ENCODE data around the gene RBMS3. TPM values are rescaled to one million over a fixed set of nuclear protein-coding genes. Genes with fewer than 3 reads are reported as not detected.

Gene RBMS3
- total RNA-seq, 1 donor from 2014 or later, result 70.0 TPM

GRCh38 chr3:29949131-29949530 lies 668.3 kb downstream of the RBMS3 start:
- H3K4me1 ChIP-seq, result no peaks in the 10 kb centered on the region
- H3K4me3 ChIP-seq, result no peak overlapping the region
- intact Hi-C loops (cut with DNase I), result no loop called here
- H3K9me3 ChIP-seq, result no peaks in the 10 kb centered on the region
- no peak overlapping the region for H3K27ac ChIP-seq
- no peaks in the 10 kb centered on the region for H3K36me3 ChIP-seq
- TF ChIP-seq CTCF (IDR thresholded peaks at IDR 0.05), result no peak
- TF ChIP-seq POLR2AphosphoS5 (IDR thresholded peaks at IDR 0.05; ENCODE audit: insufficient read depth in 1 of 2, low read depth in 1 of 2), result no peak
- TF ChIP-seq POLR2A (IDR thresholded peaks at IDR 0.05), result no peak
- H3K27me3 ChIP-seq, result no peaks in the 10 kb centered on the region
- DNase-seq (ENCODE audit: extremely low spot score in 2 of 2), result no peak

GRCh38 chr3:29949940-29950616 lies 669.2 kb downstream of the RBMS3 start:
- Histone ChIP-seq H3K4me1 (no peaks in the 10 kb centered on the region), H3K9me3 (no peaks in the 10 kb centered on the region), H3K4me3 (no peak overlapping the region), H3K27ac (no peak overlapping the region), H3K27me3 (no peaks in the 10 kb centered on the region), H3K36me3 (no peaks in the 10 kb centered on the region)
- no peak for TF ChIP-seq CTCF (IDR thresholded peaks at IDR 0.05)
- no peak for TF ChIP-seq POLR2A (IDR thresholded peaks at IDR 0.05)
- TF ChIP-seq POLR2AphosphoS5 (IDR thresholded peaks at IDR 0.05; ENCODE audit: insufficient read depth in 1 of 2, low read depth in 1 of 2), result no peak
- no peak for DNase-seq (ENCODE audit: extremely low spot score in 2 of 2)
- intact Hi-C loops (cut with DNase I), result no loop called here

- TF ChIP-seq POLR2A (IDR thresholded peaks at IDR 0.05), result no peak
- no peak for TF ChIP-seq POLR2AphosphoS5 (IDR thresholded peaks at IDR 0.05; ENCODE audit: insufficient read depth in 1 of 2, low read depth in 1 of 2)
- TF ChIP-seq CTCF (IDR thresholded peaks at IDR 0.05), result no peak
- Histone ChIP-seq H3K4me1 (no peaks in the 10 kb centered on the region), H3K27me3 (no peaks in the 10 kb centered on the region), H3K4me3 (no peak overlapping the region), H3K9me3 (no peaks in the 10 kb centered on the region), H3K36me3 (no peaks in the 10 kb centered on the region), H3K27ac (no peak overlapping the region)
- DNase-seq (ENCODE audit: extremely low spot score in 2 of 2), result no peak
- intact Hi-C loops (cut with DNase I), result no loop called here
Observed at GRCh38 chr3:29952431-29952830, 671.6 kb downstream of the RBMS3 start.

GRCh38 chr3:29955413-29955812 lies 674.5 kb downstream of the RBMS3 start:
- TF ChIP-seq POLR2A (IDR thresholded peaks at IDR 0.05) (no peak), POLR2AphosphoS5 (IDR thresholded peaks at IDR 0.05; ENCODE audit: insufficient read depth in 1 of 2, low read depth in 1 of 2) (no peak), CTCF (IDR thresholded peaks at IDR 0.05) (no peak)

GRCh38 chr3:29958816-29959215 lies 677.9 kb downstream of the RBMS3 start:
- intact Hi-C loops (cut with DNase I), result no loop called here
- no peak overlapping the region for H3K27ac ChIP-seq
- DNase-seq (ENCODE audit: extremely low spot score in 2 of 2), result no peak
- H3K36me3 ChIP-seq, result no peaks in the 10 kb centered on the region
- no peaks in the 10 kb centered on the region for H3K9me3 ChIP-seq
- TF ChIP-seq CTCF (IDR thresholded peaks at IDR 0.05), result no peak
- no peak for TF ChIP-seq POLR2A (IDR thresholded peaks at IDR 0.05)
- TF ChIP-seq POLR2AphosphoS5 (IDR thresholded peaks at IDR 0.05; ENCODE audit: insufficient read depth in 1 of 2, low read depth in 1 of 2), result no peak
- H3K4me1 ChIP-seq, result no peaks in the 10 kb centered on the region
- no peak overlapping the region for H3K4me3 ChIP-seq
- no peaks in the 10 kb centered on the region for H3K27me3 ChIP-seq

More at GRCh38 chr3:29955413-29955812, 674.5 kb downstream of the RBMS3 start:
- no peaks in the 10 kb centered on the region for H3K27me3 ChIP-seq
- intact Hi-C loops (cut with DNase I), result no loop called here
- no peaks in the 10 kb centered on the region for H3K36me3 ChIP-seq
- no peaks in the 10 kb centered on the region for H3K9me3 ChIP-seq
- H3K4me3 ChIP-seq, result no peak overlapping the region
- H3K4me1 ChIP-seq, result no peaks in the 10 kb centered on the region
- no peak overlapping the region for H3K27ac ChIP-seq
- no peak for DNase-seq (ENCODE audit: extremely low spot score in 2 of 2)

Data from vagina (tissue), 2 donors.